Ascending aorta (tissue), 2 donors: ENCODE results near the gene POP5. TPM values are rescaled to one million over a fixed set of nuclear protein-coding genes. Genes with fewer than 3 reads are reported as not detected.
"Not testable (repeated sequence)": the region's sequence is repeated elsewhere in the genome, so short reads cannot be mapped to it uniquely, and the experiment has no call there.

Source experiments
- DNase-seq, 2 donors: peaks; one replicate each; pipeline ENCODE4 v3.0.0-alpha.2; 2019; ENCODE audit warnings: low spot score in 2 of 2
- H3K27ac ChIP-seq, 2 donors: fragments of 200-600 bp; sonication (generic); one replicate each; pipeline ENCODE4 v1.5.1; 2016 to 2017; ENCODE audit warnings: mild to moderate bottlenecking in 1 of 2
- H3K27me3 ChIP-seq: fragments of 200-600 bp; sonication (generic); one replicate; pipeline ENCODE4 v1.5.1; 2017
- H3K36me3 ChIP-seq, 2 donors: fragments of 200-600 bp; sonication (generic); one replicate each; pipeline ENCODE4 v1.5.1; 2016
- H3K4me1 ChIP-seq, 2 donors: fragments of 200-600 bp; sonication (generic); one replicate each; pipeline ENCODE4 v1.5.1; 2016 to 2017; ENCODE audit warnings: mild to moderate bottlenecking in 1 of 2
- H3K4me3 ChIP-seq, 2 donors: fragments of 200-600 bp; sonication (generic); one replicate each; pipeline ENCODE4 v1.5.1; 2016 to 2017; ENCODE audit warnings: mild to moderate bottlenecking in 1 of 2
- H3K9me3 ChIP-seq, 2 donors: fragments of 200-600 bp; sonication (generic); one replicate each; pipeline ENCODE4 v1.5.1; 2016
- CTCF ChIP-seq, 3 experiments: fragments of 200-600 bp in 2 of 3; fragments of 450-650 bp in 1 of 3; sonication (generic) in 2 of 3; IDR thresholded peaks; one replicate each; pipeline ENCODE4 v1.5.1; 2016 to 2019; ENCODE audit warnings: antibody characterized with exemption in 3 of 3, mild to moderate bottlenecking in 1 of 3, moderate library complexity in 1 of 3
- intact Hi-C: fragments of 100-400 bp; cut with DNase I; formaldehyde crosslinking; loops from one replicate; pipeline ENCODE4 v1.15.1; 2023
- total RNA-seq: library from RNA; depleted of rRNA; stranded (reverse); fragments of >200 nt; gene quantifications from one replicate; pipeline ENCODE4 v1.1.0, GENCODE V29; 2016

Gene POP5
- total RNA-seq, 1 donor from 2014 or later = 3.0 TPM

- no peaks in the 10 kb centered on the region for H3K9me3 ChIP-seq
- intact Hi-C loops = no loop called here
- no peaks in the 10 kb centered on the region for H3K4me1 ChIP-seq
- no peak for TF ChIP-seq CTCF (IDR thresholded peaks at IDR 0.05)
- no peak for DNase-seq
- H3K27me3 ChIP-seq = no peaks in the 10 kb centered on the region
- H3K4me3 ChIP-seq = no peak overlapping the region
- H3K27ac ChIP-seq = no peak overlapping the region
- no peaks in the 10 kb centered on the region for H3K36me3 ChIP-seq
Measured at GRCh38 chr12:120618954-120619615, 37.9 kb upstream of the POP5 start.

GRCh38 chr12:120617767-120618166 is 36.6 kb upstream of the POP5 start:
- H3K4me1 ChIP-seq, H3K9me3 ChIP-seq, DNase-seq, H3K36me3 ChIP-seq, H3K27ac ChIP-seq, H3K27me3 ChIP-seq, H3K4me3 ChIP-seq, intact Hi-C loops: not testable (repeated sequence)

GRCh38 chr12:120617193-120617592 is 36.0 kb upstream of the POP5 start:
- H3K27ac ChIP-seq, H3K36me3 ChIP-seq, intact Hi-C loops, H3K9me3 ChIP-seq, DNase-seq, H3K4me3 ChIP-seq, H3K27me3 ChIP-seq, H3K4me1 ChIP-seq: not testable (repeated sequence)

- no peak for TF ChIP-seq CTCF (IDR thresholded peaks at IDR 0.05)
- no peak overlapping the region for H3K4me3 ChIP-seq
- DNase-seq = no peak
- no peaks in the 10 kb centered on the region for H3K9me3 ChIP-seq
- no peaks in the 10 kb centered on the region for H3K36me3 ChIP-seq
- H3K27me3 ChIP-seq = no peaks in the 10 kb centered on the region
- H3K27ac ChIP-seq = no peak overlapping the region
- no peaks in the 10 kb centered on the region for H3K4me1 ChIP-seq
- intact Hi-C loops = no loop called here
Measured at GRCh38 chr12:120614848-120615247, 33.6 kb upstream of the POP5 start.

- H3K9me3 ChIP-seq, intact Hi-C loops, H3K27me3 ChIP-seq: not testable (repeated sequence)
Measured at GRCh38 chr12:120611534-120611933, 30.3 kb upstream of the POP5 start.

GRCh38 chr12:120610560-120610959 is 29.4 kb upstream of the POP5 start:
- H3K4me3 ChIP-seq = no peak overlapping the region
- H3K4me1 ChIP-seq = no peaks in the 10 kb centered on the region
- H3K36me3 ChIP-seq = no peaks in the 10 kb centered on the region
- TF ChIP-seq CTCF (IDR thresholded peaks at IDR 0.05) = no peak
- no peaks in the 10 kb centered on the region for H3K9me3 ChIP-seq
- intact Hi-C loops = no loop called here
- no peak for DNase-seq
- H3K27me3 ChIP-seq = no peaks in the 10 kb centered on the region
- no peak overlapping the region for H3K27ac ChIP-seq

More at GRCh38 chr12:120611534-120611933, 30.3 kb upstream of the POP5 start:
- not testable (repeated sequence) for H3K36me3 ChIP-seq, H3K4me1 ChIP-seq, DNase-seq, H3K27ac ChIP-seq, H3K4me3 ChIP-seq

GRCh38 chr12:120602416-120602815 is 21.2 kb upstream of the POP5 start:
- intact Hi-C loops, H3K27me3 ChIP-seq, H3K36me3 ChIP-seq, H3K9me3 ChIP-seq, DNase-seq, H3K4me3 ChIP-seq, H3K27ac ChIP-seq, H3K4me1 ChIP-seq: not testable (repeated sequence)
